LNCAP (cell line): Measurements from ENCODE around the gene RANBP17.

Experiments used
- TF ChIP-seq, protein P1 (sequence below): fragments of 450-650 bp; IDR thresholded peaks from 2 replicates; pipeline ENCODE4 v1.5.1; 2017; ENCODE audit warnings: mild to moderate bottlenecking

The RANBP17 gene

GRCh38 chr5:170832241-170832640, 29.6 kb upstream of the RANBP17 start:
- TF ChIP-seq, protein P1, sequence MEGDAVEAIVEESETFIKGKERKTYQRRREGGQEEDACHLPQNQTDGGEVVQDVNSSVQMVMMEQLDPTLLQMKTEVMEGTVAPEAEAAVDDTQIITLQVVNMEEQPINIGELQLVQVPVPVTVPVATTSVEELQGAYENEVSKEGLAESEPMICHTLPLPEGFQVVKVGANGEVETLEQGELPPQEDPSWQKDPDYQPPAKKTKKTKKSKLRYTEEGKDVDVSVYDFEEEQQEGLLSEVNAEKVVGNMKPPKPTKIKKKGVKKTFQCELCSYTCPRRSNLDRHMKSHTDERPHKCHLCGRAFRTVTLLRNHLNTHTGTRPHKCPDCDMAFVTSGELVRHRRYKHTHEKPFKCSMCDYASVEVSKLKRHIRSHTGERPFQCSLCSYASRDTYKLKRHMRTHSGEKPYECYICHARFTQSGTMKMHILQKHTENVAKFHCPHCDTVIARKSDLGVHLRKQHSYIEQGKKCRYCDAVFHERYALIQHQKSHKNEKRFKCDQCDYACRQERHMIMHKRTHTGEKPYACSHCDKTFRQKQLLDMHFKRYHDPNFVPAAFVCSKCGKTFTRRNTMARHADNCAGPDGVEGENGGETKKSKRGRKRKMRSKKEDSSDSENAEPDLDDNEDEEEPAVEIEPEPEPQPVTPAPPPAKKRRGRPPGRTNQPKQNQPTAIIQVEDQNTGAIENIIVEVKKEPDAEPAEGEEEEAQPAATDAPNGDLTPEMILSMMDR: no peak

DNA sequence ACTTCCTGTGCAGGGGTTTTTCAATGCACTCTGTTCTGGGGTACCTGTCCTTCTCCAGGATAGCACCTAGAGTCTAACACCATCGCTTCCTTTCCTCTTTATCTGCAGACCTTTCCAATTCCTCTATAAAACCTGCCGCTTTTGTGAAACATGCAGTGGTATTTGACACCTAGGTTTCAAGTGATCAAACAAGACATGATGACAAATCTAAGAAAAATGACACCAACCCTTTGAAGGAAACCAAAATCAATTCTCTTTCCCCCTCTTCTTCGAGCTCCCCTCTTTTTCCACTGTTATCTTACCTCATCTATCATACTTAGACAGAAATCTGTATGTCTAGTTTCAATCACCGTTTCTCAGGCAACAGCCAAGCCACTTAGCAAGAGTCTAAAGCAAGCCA, 25.6 kb upstream of the RANBP17 start:
- TF ChIP-seq, protein P1: no peak

- TF ChIP-seq, protein P1: no peak
These were observed 17.9 kb upstream of the RANBP17 start for GRCh38 chr5:170843870-170844269.

- TF ChIP-seq, protein P1: no peak
These were observed 17.2 kb upstream of the RANBP17 start for GRCh38 chr5:170844651-170845050.

GRCh38 chr5:170846416-170846815, 15.4 kb upstream of the RANBP17 start:
- TF ChIP-seq, protein P1: no peak

- TF ChIP-seq, protein P1: no peak
These were observed 15.0 kb upstream of the RANBP17 start for GRCh38 chr5:170846846-170847245.

DNA sequence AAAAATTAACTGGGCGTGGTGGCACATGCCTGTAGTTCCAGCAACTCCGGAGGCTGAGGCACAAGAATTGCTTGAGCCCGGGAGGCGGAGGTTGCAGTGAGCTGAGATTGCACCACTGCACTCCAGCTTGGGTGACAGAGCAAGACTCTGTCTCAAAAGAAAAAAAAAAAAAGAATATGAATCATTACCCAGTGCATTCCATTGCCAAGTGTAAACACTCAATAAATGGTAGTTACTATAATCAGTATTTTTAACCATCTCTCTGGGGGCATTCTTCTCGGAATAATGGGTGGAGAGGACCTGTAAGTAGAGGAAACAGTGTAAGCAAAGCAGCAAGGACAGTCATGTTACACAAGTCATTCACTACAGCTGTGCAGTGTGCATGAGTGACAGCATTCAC, 13.8 kb upstream of the RANBP17 start:
- TF ChIP-seq, protein P1: no peak

DNA sequence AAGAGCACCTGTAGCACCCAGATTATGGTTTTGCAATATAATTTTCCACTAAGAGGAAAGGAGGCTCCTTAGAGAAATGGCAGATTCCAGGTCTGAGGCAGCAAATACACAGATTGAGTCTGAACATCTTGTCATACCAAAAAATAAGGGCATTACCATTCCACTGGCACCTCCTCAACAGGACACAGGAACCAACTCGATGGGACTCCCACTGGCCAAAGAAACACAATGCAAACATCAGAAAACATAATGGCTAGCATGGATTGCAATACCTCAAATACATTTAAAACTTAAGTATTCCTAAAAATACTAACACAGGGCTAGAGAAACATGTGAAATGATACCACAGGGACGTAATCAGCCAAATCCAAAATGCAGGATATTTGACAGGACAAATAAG, 12.4 kb upstream of the RANBP17 start:
- TF ChIP-seq, protein P1: no peak
